T follicular helper cell (primary cell): ENCODE results near the gene C1QTNF8.

Source experiments
- DNase-seq: peaks from one replicate; pipeline ENCODE4 v3.0.0-alpha.2; 2020; ENCODE audit warnings: low read depth

C1QTNF8 gene

DNA sequence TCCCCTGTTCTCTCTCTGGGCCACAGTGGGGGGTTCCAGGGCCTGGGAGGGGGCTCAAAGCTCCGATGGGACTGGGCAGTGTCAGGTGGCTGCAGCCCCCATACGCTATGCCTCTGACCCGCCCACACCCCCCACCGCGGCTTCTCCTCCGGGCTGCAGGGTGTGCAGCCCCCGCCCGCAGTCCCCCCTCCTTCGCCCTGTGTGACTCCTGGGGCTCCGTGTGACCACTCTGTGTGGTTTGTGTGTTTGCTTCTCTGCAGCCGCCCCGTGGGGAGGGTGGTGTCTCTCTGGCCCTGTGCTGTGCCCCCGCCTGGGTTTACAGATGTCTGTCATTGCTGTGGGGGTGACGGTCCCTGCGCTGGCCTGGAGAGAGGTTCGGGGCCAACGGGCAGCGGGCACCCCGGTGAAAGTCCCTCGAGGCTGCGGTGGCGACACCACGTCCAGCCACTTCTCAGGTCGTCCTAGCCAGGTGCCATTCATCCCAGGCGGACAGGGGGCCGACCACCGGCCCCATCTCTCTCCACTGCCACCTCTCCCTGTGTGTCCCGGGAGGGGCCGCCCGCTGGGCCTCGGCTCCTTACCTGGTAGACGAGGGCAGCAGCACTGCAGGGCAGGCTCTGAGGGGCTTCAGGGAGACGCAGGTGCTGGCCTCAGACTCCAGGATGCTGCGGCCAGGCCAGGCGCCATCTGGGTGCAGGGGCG lies 18.0 kb downstream of the C1QTNF8 start:
- no peak for DNase-seq

DNA sequence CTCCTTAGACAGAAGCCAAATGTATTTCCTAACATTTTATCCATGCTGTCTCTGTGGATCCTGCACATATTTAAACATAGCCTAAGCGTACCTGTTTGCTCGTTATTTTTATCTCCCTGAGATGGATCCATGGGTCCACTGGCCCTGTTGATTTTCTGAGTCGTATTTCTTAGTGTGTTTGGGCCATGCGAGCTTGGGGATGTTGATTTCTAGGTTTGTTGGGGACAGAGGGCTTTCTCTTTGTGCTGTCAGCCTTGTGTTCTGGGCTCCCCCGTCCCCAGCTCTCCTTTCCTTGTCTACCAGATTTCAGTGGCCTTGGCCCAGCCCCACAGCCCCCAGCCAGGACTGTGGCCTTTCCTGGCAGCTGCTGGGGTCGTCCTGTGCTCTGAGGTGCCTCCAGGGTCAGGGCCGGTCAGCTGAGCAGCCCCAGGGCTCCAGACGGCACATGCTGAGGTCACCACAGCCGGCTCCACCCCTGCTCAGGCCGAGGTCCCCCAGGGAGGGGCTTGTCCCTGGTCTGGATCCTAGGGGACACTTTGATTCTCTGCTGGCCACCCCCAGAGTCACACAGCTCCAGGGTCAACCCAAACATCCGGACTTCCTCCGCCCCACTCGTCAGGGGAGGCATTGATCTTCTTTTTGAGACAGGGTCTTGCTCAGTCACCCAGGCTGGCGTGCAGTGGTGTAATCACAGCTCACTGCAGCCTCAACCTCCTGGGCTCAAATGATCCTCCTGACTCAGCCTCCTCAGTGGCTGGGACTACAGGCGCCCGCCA lies 19.1 kb downstream of the C1QTNF8 start:
- DNase-seq = no peak

DNA sequence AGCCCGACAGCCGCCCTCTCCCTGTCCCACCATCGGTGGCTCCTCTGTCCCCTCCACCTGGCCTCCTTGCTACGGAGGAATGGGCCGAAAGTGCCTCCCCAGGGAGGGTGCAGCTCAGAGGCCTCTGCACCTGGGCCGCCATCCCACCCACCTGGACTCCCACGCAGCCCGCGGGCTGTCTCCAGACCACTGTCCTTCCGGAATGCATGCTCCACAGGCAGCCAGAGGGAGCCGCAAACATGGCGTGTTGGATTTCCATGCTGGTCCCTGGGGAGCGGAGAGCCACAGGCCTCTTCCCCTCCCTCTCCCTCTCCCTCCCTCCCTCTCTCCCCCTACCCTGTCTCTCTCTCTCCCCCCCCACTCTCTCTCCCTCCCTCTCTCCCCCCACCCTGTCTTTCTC lies 20.5 kb downstream of the C1QTNF8 start:
- no peak for DNase-seq

DNA sequence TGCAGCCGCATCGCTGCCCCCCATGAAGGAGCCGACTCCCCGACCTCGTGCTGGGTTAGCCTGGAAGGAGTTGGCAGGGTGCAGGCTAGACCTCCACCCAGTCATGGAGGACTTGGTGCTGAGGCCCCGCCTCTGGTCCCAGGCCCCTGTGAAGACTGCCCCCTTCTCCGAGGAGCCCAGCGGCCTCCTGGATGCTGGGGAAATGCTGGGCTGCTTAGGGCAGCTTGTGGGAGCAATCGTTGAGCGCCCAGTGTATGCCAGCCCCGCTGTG lies 21.7 kb downstream of the C1QTNF8 start:
- no peak for DNase-seq

DNA sequence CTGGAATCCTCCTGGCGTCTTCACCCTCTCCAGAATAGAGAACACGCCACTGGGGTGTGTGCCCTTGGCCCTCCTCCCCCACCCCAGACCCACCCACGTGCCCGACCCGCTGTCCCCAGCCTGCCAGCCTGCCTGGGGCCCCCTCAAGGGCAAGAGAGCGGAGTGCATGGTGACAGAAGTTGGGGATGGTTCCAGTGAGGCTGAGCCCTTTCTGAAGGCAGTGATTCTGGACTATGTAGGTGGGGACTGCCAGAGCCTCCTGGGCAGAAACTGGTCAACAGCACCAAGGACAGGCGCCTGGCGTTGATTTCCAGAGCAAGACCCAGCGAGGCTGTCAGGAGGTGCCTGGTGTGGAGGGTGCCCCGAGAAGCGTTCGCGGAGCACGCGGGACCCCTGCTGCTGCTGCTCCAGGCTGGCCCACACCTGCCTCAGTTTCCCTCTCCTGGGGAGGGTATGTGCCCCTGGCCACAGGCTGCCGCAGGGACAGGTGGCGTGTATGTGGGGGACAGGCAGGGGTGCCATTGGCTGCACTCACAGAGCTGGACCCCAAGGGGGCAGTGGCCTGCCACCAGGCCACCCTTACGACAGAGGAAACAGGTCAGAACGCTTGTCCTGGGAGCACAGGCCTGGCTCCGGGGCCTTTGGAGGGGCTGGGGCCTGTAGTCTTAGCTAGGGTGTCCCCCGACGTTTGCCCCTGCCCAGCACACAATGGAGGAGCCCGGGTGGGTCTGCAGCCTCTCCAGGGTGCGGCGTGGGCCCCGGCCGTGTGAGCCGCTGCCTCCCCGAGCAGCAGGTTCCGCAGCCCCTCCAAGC lies 22.3 kb downstream of the C1QTNF8 start:
- DNase-seq = no peak

DNA sequence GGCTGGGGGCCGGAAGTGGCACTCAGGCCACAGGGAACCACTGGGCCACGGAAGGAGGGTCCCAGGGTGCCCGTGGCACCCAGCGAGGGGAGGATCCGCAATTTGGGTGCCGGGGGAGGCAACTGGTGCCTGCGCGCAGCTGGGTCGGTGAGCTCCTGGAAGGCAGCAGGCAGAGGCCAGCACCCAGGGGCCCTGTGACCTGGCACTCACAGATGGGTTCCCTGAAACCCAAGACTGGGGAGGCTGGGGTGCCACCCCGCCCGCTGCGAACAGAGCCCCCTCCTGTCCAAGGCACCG lies 22.8 kb downstream of the C1QTNF8 start:
- no peak for DNase-seq

DNA sequence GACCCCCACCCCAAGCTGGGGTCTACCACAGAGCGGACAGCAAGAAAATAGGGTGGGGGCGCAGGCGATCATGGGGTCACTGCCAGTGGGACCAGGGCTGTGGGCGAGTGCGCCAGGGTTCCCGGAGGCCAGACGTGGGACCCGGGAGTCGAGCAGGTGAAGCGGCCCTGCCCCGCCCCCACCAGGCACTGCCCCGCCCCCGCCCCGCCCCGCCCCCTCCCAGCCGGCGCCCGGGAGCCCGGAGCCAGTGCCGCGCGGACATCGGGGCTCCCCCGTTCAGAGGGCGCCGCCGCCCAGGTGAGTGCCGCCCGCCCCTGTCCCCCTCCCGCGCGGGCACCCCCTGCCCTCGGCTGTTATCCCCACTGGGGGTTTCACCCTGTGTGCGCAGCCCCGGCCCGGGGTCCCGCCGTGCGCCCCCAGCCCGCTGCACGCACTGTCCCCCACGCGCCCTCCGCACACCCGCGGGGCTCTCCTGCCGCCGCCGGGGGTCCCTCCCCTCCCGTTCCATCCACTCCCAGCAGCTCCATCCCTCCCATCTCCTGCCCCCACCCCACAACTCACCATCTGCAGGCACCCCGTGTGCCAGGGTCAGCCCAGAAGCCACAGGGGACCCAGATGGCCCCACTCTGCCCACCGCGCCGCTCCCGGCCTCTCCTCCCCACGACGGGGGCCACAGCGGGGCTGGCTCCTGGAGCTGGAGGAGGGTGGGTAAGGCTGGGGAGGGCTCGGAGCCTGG lies 23.4 kb downstream of the C1QTNF8 start, which contains the start of gene SSTR5:
SSTR5 (plus strand) TSS at position 222 of the 736 bp plus-strand sequence. CDS start 6,122 bp downstream, outside the sequence.
- DNase-seq = no peak

DNA sequence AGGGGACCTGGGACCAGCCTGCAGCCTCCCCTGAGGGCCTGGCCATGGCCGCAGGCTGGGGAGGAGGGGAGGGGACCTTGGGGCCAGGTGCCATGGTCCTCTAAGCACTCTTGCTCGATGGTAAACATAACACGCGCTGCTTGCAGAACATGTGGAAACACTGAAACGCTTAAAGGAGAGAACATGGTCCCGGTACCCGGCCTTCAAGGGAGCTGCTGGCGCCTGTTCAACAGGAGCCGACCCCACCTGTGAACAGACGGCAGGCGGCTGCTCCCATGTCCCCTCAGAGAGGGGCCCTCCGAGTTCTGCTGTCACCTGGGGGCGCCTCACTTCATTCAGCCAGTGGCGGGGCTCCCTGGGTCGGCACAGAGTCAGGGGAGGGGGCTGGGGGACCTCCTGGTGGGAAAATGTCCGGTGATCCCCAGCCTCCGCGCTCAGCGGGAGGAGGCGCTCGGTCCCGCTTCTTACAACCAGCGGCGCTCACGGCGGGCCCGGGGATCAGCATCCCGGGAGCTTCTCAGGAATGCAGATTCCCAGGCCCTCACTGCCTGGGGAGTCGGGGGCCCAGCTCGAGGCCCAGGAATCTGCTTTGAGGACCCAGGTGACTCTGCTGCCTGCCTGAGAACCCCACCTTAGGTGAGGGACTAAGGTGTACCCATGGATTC lies 24.4 kb downstream of the C1QTNF8 start:
- no peak for DNase-seq

DNA sequence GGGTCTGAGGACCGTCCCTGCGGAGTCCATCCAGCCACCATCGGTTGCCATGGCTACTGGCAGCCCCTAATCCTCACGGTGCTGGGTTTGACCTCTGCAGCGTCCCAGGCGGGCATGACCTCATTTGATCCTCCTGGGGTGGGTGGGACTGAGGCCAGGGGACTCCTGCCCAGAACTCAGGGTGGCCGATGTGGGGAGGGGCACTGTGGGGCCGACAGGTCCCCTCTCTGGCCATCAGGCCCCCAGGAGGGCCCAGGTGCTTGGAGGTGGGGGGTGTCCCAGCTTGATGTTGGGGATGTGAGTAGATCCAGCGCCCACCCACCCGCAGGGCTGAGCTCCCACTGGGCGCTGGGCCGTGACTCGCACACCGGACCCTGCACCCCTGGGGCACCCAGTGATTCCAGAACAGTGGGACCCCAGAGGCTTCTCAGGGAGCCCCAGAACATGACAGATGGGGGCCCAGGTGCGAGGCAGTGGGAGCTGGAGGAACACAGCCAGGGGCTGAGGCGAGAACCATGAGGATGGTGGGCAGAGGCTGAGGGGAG lies 25.1 kb downstream of the C1QTNF8 start:
- DNase-seq = no peak

DNA sequence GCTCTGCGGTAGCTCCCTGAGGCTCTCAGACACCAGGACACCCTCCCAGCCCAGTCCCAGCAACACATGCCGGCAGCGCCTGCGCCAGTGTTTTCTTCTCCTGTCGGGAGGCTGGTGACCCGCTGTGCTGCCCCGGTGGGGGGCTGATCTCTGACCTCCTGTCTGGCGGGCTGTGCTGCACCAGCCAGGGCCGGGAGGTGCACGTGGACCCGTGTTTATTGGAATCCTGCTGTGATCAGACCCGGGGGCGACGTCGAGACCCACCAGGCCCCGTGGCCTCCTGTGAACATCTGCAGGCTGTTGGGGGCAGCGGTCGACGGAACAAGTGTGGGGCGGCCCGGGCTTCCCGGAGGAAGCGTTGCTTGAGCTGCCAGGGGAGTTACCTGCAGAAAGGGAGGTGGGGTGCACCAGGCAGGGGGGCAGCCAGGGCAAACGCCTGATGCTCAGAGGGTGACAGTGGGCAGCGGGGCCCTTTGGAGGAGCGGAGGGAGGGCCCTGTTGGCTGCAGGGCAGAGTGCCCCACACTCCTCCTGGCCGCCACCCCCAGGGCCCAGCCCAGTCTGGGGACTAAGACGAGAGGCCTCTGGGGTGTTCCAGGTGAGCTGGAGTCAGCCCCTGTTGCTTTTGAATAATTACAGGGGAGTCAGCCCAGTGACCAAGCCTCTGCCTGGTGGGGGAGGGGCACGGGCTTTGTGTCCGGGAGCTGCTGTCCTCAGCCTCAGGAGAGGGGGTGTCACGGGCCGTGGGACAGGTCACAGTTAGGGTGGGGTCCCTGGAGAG lies 25.8 kb downstream of the C1QTNF8 start:
- DNase-seq = no peak

DNA sequence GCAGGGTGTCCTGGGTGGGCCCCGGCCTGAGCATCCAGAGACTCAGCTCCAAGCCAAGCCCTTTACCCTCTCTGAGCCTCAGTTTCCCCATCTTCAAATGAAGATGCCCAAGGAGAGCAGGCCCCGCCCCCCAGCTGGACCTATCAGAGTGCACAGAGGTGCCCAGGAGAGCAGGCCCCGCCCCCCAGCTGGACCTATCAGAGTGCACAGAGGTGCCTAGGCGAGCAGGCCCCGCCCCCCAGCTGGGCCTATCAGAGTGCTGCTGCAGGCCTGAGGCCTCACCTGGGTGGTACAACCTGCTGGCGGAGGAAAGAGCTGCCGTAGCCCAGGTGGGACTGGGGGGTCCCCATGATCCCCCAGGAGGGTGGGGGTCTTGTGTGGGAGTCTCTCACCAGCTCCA lies 26.9 kb downstream of the C1QTNF8 start:
- DNase-seq = no peak

DNA sequence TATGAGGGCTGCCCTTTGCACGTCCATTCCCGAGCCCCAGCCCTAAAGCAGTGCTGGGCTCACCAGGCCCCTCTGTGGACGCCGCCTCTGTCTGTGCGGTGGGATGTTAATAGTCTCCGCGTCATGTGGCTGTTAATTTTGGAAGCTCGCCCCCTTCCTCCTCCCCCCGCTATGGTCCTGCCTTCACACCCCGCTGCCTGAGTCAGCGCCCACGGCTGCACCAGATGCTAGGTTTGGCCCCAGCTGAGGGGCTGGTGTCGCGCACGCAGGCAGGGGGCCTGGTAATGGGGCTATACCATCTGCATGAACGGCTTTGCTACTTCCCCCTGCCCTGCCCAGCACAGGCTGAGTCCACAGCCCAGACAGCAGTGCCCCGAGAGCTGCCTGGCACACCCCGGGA lies 27.6 kb downstream of the C1QTNF8 start:
- no peak for DNase-seq

DNA sequence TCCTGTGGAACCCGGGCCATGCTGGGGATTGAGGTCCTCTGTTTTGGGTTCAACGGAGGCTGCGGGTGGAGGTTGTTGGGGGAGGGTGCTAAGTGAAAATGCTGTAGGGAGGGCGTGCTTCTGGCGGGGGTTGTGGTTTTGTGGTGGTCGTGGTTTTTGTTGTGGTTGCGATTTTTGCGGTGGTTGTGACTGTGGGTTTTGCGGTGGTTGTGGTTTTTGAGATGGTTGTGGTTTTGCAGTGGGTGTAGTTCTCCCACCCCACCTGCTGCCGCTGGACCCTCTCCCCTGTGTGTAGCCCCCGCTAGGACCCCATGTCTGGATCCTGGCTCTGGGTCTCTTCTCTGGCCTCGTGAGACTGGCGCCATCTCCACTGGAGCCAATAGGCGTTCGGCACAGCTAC lies 28.4 kb downstream of the C1QTNF8 start:
- DNase-seq = no peak

DNA sequence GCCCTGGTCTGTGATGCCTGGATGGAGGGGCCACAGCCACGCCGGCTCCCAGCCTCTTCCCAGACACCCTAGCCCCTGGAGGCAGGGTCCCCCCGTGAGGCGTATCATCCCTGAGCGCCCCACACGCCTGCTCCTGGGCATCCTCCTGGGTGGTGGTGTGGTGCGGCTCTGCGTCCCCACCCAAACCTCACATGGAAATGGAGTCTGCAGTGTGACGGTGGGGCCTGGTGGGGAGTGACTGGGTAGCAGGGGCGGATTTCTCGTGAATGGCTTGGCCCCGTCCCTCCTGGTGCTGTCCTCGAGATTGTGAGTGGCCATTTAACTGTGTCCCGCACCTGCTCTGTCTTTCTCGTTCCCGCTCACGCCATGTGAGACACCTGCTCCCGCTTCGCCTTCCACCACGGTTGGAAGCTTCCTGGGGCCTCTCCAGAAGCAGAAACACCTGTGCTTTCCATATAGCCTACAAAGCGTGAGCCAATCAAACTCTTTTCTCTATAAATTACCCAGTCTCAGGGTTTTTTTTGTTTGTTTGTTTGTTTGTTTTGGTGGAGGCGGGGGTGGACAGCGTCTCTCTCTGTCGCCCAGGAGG lies 29.4 kb downstream of the C1QTNF8 start:
- no peak for DNase-seq

DNA sequence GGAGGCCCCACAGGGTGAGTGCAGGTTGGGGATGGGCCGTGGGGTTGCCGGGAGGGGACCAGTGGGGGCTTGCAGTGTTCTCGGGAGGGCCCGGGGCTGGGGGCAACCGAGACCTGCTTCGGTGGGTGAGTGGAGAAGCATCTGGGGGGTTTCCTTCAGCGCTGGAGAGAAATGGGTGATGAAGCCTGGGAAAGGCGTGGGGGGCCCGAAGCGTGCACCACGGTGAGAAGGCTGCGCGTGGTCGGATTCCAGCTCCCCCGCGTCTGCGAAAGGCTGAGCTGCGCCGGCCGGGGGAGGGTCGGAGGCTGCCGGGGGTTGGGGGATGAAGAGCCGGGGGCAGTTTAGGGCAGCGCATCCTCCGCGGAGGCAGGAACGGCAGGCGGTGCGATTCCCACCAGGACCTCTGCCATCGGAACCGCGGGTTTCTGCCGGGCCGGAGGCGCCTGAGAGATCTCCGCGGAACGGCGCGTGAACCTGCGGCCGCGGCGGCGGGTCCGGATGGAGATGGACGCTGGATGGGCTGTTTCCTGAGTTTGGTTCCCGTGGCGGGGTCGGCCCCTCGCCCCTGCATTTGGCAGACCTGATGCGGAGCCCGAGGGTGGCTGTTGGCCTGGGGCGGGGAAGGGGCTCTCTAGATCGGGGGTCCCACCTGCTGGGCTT lies 30.4 kb downstream of the C1QTNF8 start:
- DNase-seq = no peak

DNA sequence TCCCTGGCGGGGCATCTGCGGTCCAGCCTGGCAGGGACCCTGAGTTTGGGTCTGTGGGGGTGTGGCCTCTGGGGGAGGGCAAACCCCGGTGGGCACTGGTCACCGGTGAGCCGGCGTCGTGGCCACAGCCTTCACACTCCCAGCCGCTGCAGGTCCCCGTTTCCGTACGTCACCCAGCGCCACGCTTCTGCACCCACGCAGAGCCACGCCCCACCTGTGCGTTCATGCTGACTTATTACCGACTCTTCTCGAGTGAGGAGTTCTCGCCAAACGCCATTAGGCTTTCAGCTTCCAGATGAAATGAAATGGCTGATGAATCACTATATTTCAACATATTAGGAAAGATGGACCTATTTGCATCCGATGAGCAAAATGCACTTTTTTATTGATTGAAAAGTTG lies 32.3 kb downstream of the C1QTNF8 start:
- DNase-seq = no peak

DNA sequence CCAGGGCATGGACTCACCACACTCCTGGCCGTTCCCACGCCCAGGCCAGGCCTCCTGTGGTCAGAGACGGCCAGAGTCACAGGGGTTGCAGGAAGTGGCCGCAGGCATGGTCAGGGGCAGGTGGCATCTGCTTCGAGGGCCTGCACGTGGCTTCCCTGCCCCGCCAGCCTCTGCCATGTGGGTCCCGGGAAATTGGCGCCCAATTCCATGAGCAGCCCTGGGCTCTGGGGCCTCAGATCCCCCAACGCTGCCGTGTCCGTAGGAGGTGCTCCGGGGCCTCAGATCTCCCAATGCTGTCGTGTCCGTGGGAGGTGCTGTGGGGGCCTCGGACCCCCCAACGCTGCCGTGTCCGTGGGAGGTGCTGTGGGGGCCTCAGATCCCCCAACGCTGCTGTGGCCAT lies 33.1 kb downstream of the C1QTNF8 start:
- DNase-seq = no peak

DNA sequence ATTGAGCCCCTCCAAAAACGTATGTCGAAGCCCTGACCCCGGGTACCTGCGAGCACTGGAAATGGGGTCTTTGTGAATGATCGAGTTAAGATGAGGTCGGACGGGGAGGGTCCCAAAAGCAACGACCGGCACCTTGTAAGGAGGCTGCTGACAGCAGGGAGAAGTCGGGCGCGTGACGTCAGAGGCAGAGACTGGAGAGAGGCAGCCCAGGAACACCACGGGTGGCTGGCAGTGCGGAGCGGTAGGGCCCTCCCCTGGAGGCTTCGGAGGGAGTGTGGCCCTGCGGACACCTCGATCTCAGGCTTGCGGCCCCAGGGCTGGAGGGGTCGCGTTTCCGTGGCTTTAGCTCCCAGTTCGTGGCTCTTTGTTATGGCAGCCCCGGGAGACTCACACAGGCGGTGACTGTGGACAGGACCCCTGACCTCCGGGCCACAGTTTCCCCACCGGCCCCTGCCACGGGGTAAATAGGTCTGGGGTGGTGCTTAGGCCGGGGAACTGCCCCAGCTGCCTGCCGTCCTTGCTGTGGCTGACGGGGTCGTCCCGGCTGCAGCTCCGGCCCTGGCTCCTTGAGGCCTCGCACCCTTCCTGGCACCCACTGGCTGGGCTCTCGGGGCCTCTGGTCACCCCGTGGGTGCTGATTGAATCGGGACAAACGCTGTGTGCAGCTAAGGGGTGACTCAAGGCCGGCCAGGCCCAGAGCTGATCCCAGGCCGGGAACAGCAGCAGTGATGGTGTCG lies 34.1 kb downstream of the C1QTNF8 start:
- DNase-seq = no peak
